ENCODE measurements around the gene MAP3K20. TPM values are rescaled to one million over a fixed set of nuclear protein-coding genes. Genes with fewer than 3 reads are reported as not detected.

Gene MAP3K20
- total and polyA plus RNA-seq, 2 experiments from 2014 or later = 7.6 to 9.6 TPM

DNA sequence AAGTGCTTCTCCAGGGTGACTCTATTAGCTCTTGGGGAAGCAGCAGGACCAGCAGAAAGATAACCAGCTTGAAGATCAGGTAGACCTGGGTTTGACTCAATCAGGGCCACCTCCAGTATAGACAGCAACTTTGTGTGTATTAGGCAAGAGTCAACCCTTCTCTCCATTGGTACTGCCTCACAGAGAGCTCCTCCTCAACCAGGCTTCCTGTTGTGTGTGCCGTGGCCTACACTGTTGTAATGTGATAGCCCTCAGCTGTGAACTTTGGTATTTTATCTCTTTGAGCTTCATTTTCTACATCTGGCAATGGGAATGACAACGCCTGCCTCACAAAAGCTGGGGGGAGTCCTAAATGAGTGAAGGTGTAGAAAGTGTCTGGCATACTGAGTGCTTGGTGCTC lies 17.0 kb upstream of the MAP3K20 start:
- no peak overlapping the region for H3K27ac ChIP-seq (ENCODE audit: low read depth)
- H4K20me1 ChIP-seq (replicated peaks; ENCODE audit: insufficient read depth) = no peaks in the 10 kb centered on the region
- H3K9me3 Mint-ChIP-seq = no peaks in the 10 kb centered on the region; the same call in 2 of the 3 replicates
- no peaks in the 10 kb centered on the region for H3K27me3 ChIP-seq (ENCODE audit: insufficient read depth)
- H3K4me1 ChIP-seq (ENCODE audit: insufficient read depth) = peaks cover 4% of the 10 kb centered on the region; the same call in 1 of the 2 replicates
- DNase-seq (ENCODE audit: low spot score) = no peak
- H3K27ac Mint-ChIP-seq = no peak overlapping the region
- H3K36me3 Mint-ChIP-seq (ENCODE audit: low read depth) = no peaks in the 10 kb centered on the region
- H3F3A ChIP-seq (replicated peaks; ENCODE audit: low read depth) = no peaks in the 10 kb centered on the region
- H3K4me1 Mint-ChIP-seq = peaks cover 8% of the 10 kb centered on the region; the same call in 2 of the 3 replicates
- no peaks in the 10 kb centered on the region for H3K36me3 ChIP-seq (ENCODE audit: insufficient read depth)
- H2AFZ ChIP-seq = 0 out of 2 replicates have a peak overlapping the region, but pooled peaks have one; percentile 26
- no peak overlapping the region for H3K4me3 Mint-ChIP-seq
- ATAC-seq = no peak
- H3K27me3 Mint-ChIP-seq (ENCODE audit: insufficient read depth, low read depth, poor library complexity) = peaks cover 6% of the 10 kb centered on the region
- no peak overlapping the region for H3K4me3 ChIP-seq
- 0 out of 2 replicates have a peak, but pooled peaks cover 3% of the 10 kb centered on the region for H3K9me2 ChIP-seq (ENCODE audit: insufficient read depth)
- H3K4me2 ChIP-seq = no peak overlapping the region
- H3K79me2 ChIP-seq (replicated peaks; ENCODE audit: insufficient read depth) = no peaks in the 10 kb centered on the region
- TF ChIP-seq ZNF331 (CRISPR knock-in tag; IDR thresholded peaks at IDR 0.05; ENCODE audit: low read depth) = no peak
- TF ChIP-seq, protein P1, sequence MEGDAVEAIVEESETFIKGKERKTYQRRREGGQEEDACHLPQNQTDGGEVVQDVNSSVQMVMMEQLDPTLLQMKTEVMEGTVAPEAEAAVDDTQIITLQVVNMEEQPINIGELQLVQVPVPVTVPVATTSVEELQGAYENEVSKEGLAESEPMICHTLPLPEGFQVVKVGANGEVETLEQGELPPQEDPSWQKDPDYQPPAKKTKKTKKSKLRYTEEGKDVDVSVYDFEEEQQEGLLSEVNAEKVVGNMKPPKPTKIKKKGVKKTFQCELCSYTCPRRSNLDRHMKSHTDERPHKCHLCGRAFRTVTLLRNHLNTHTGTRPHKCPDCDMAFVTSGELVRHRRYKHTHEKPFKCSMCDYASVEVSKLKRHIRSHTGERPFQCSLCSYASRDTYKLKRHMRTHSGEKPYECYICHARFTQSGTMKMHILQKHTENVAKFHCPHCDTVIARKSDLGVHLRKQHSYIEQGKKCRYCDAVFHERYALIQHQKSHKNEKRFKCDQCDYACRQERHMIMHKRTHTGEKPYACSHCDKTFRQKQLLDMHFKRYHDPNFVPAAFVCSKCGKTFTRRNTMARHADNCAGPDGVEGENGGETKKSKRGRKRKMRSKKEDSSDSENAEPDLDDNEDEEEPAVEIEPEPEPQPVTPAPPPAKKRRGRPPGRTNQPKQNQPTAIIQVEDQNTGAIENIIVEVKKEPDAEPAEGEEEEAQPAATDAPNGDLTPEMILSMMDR (conservative IDR thresholded peaks at IDR 0.05; ENCODE audit: low read depth in 2 of 2) = no peak
- TF ChIP-seq STAT1 (IDR thresholded peaks at IDR 0.05; ENCODE audit: unreplicated experiment) = no peak
- TF ChIP-seq JUNB (IDR thresholded peaks at IDR 0.05; ENCODE audit: unreplicated experiment) = no peak
- no peak for TF ChIP-seq EZH2phosphoT487 (IDR thresholded peaks at IDR 0.05; ENCODE audit: unreplicated experiment)
- no peak for TF ChIP-seq POLR2AphosphoS5 (IDR thresholded peaks at IDR 0.05; ENCODE audit: low read depth)

DNA sequence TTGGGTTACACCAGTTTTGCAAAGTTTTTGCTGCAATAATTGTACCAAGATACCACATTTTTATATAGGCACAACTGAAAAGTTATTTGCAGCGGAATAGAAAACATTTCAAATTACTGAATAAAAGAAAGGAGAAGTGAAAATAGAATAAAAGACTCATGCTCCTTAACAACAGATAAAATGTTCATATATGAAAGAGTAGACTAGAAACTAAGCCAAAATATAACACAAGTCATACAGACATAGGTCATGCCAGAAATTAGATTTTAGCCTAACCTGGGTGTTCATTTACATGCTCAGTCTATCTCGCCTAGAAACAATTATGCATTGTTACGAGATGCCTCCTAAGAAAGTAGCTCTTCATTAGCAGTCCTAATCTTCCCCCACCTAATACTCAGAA lies 16.4 kb upstream of the MAP3K20 start:
- H3K4me3 Mint-ChIP-seq = no peak overlapping the region
- Histone ChIP-seq H3K79me2 (replicated peaks; ENCODE audit: insufficient read depth) (no peaks in the 10 kb centered on the region), H3K4me2 (no peak overlapping the region), H3K27ac (ENCODE audit: low read depth) (no peak overlapping the region), H3K27me3 (ENCODE audit: insufficient read depth) (no peaks in the 10 kb centered on the region), H3K4me3 (no peak overlapping the region), H3K9me2 (ENCODE audit: insufficient read depth) (0 out of 2 replicates have a peak, but pooled peaks cover 3% of the 10 kb centered on the region), H3K4me1 (ENCODE audit: insufficient read depth) (peaks cover 4% of the 10 kb centered on the region; the same call in 1 of the 2 replicates), H3F3A (replicated peaks; ENCODE audit: low read depth) (no peaks in the 10 kb centered on the region), H3K36me3 (ENCODE audit: insufficient read depth) (no peaks in the 10 kb centered on the region), H4K20me1 (replicated peaks; ENCODE audit: insufficient read depth) (no peaks in the 10 kb centered on the region), H2AFZ (no peak overlapping the region)
- H3K36me3 Mint-ChIP-seq (ENCODE audit: low read depth) = no peaks in the 10 kb centered on the region
- H3K4me1 Mint-ChIP-seq = peaks cover 6% of the 10 kb centered on the region; the same call in 2 of the 3 replicates
- no peak for ATAC-seq
- no peak overlapping the region for H3K27ac Mint-ChIP-seq
- no peaks in the 10 kb centered on the region; the same call in 2 of the 3 replicates for H3K9me3 Mint-ChIP-seq
- peaks cover 6% of the 10 kb centered on the region for H3K27me3 Mint-ChIP-seq (ENCODE audit: insufficient read depth, low read depth, poor library complexity)
- DNase-seq (ENCODE audit: low spot score) = no peak
- TF ChIP-seq JUNB (IDR thresholded peaks at IDR 0.05; ENCODE audit: unreplicated experiment) (no peak), STAT1 (IDR thresholded peaks at IDR 0.05; ENCODE audit: unreplicated experiment) (no peak), ZNF114 (CRISPR knock-in tag; IDR thresholded peaks at IDR 0.05) (no peak), POLR2AphosphoS5 (IDR thresholded peaks at IDR 0.05; ENCODE audit: low read depth) (no peak), NANOG (IDR thresholded peaks at IDR 0.05; ENCODE audit: borderline replicate concordance) (no peak), CREB1 (CRISPR knock-in tag; IDR thresholded peaks at IDR 0.05; ENCODE audit: low read depth) (no peak), EZH2phosphoT487 (IDR thresholded peaks at IDR 0.05; ENCODE audit: unreplicated experiment) (no peak)
- TF ChIP-seq, protein P2, sequence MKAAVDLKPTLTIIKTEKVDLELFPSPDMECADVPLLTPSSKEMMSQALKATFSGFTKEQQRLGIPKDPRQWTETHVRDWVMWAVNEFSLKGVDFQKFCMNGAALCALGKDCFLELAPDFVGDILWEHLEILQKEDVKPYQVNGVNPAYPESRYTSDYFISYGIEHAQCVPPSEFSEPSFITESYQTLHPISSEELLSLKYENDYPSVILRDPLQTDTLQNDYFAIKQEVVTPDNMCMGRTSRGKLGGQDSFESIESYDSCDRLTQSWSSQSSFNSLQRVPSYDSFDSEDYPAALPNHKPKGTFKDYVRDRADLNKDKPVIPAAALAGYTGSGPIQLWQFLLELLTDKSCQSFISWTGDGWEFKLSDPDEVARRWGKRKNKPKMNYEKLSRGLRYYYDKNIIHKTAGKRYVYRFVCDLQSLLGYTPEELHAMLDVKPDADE (IDR thresholded peaks at IDR 0.05) = no peak
- TF ChIP-seq, protein P3, sequence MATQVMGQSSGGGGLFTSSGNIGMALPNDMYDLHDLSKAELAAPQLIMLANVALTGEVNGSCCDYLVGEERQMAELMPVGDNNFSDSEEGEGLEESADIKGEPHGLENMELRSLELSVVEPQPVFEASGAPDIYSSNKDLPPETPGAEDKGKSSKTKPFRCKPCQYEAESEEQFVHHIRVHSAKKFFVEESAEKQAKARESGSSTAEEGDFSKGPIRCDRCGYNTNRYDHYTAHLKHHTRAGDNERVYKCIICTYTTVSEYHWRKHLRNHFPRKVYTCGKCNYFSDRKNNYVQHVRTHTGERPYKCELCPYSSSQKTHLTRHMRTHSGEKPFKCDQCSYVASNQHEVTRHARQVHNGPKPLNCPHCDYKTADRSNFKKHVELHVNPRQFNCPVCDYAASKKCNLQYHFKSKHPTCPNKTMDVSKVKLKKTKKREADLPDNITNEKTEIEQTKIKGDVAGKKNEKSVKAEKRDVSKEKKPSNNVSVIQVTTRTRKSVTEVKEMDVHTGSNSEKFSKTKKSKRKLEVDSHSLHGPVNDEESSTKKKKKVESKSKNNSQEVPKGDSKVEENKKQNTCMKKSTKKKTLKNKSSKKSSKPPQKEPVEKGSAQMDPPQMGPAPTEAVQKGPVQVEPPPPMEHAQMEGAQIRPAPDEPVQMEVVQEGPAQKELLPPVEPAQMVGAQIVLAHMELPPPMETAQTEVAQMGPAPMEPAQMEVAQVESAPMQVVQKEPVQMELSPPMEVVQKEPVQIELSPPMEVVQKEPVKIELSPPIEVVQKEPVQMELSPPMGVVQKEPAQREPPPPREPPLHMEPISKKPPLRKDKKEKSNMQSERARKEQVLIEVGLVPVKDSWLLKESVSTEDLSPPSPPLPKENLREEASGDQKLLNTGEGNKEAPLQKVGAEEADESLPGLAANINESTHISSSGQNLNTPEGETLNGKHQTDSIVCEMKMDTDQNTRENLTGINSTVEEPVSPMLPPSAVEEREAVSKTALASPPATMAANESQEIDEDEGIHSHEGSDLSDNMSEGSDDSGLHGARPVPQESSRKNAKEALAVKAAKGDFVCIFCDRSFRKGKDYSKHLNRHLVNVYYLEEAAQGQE (IDR thresholded peaks at IDR 0.05; ENCODE audit: unreplicated experiment) = no peak
